PC-9 (cell line): ENCODE measurements around the gene CSGALNACT2. TPM values are rescaled to one million over a fixed set of nuclear protein-coding genes. Genes with fewer than 3 reads are reported as not detected.

Experiments used
- BruUV-seq: library from RNA; stranded (reverse); fragments of 400-500 nt; replicated peaks from 2 replicates; lab custom pipeline; 2021; lab: Mats Ljungman, UMichigan
- CTCF ChIA-PET: fragments of 300-600 bp; sonication (Branson Sonifier 250); formaldehyde crosslinking; loops from one replicate; lab custom pipeline; 2022; ENCODE audit warnings: antibody characterized with exemption; lab: Charles Lee
- POLR2A ChIA-PET: fragments of 300-600 bp; sonication (Branson Sonifier 250); formaldehyde crosslinking; loops from one replicate; lab custom pipeline; 2022; ENCODE audit warnings: antibody characterized with exemption; ENCODE audit not compliant: unreplicated experiment; lab: Charles Lee
- DNase-seq, 2 experiments: peaks; one replicate each; pipeline versions ENCODE4 v3.0.0 to v3.0.0-alpha.2; 2015 to 2022; ENCODE audit warnings: mixed read lengths in 1 of 2
- H2AFZ ChIP-seq: fragments of 200-600 bp; sonication (generic); 2 replicates; pipeline ENCODE4 v1.8.1; 2017; ENCODE audit warnings: antibody characterized with exemption
- H3F3A ChIP-seq: fragments of 200-600 bp; sonication (generic); 2 replicates; pipeline ENCODE4 v1.8.1; 2017; ENCODE audit warnings: antibody characterized with exemption, mild to moderate bottlenecking, low read depth; ENCODE audit not compliant: insufficient read depth
- H3K27ac ChIP-seq: fragments of 200-600 bp; sonication (generic); 2 replicates; pipeline ENCODE4 v1.6.1; 2016; ENCODE audit warnings: mixed run types
- H3K27me3 ChIP-seq: fragments of 200-600 bp; sonication (generic); 2 replicates; pipeline ENCODE4 v1.6.1; 2016; ENCODE audit warnings: low read depth, mixed run types; ENCODE audit not compliant: insufficient read depth
- H3K36me3 ChIP-seq: fragments of 200-600 bp; sonication (generic); 2 replicates; pipeline ENCODE4 v1.6.1; 2016; ENCODE audit warnings: low read depth, mixed run types
- H3K4me1 ChIP-seq: fragments of 200-600 bp; sonication (generic); replicated peaks from 2 replicates; pipeline ENCODE4 v1.6.1; 2016; ENCODE audit warnings: mixed run types; ENCODE audit not compliant: insufficient read depth
- H3K4me2 ChIP-seq: fragments of 200-600 bp; sonication (generic); 2 replicates; pipeline ENCODE4 v1.6.1; 2017; ENCODE audit warnings: mixed run types
- H3K4me3 ChIP-seq: fragments of 200-600 bp; sonication (generic); 2 replicates; pipeline ENCODE4 v1.6.1; 2016; ENCODE audit warnings: mixed run types
- H3K79me2 ChIP-seq: fragments of 200-600 bp; sonication (generic); 2 replicates; pipeline ENCODE4 v1.6.1; 2017; ENCODE audit warnings: low read depth, mixed run types
- H3K9me2 ChIP-seq: fragments of 200-600 bp; sonication (generic); 2 replicates; pipeline ENCODE4 v1.8.1; 2017; ENCODE audit warnings: mild to moderate bottlenecking; ENCODE audit not compliant: insufficient read depth
- H3K9me3 ChIP-seq: fragments of 200-600 bp; sonication (generic); 2 replicates; pipeline ENCODE4 v1.8.1; 2016; ENCODE audit warnings: low read depth; ENCODE audit not compliant: insufficient read depth
- H4K20me1 ChIP-seq: fragments of 200-600 bp; sonication (generic); 2 replicates; pipeline ENCODE4 v1.8.1; 2017; ENCODE audit not compliant: insufficient read depth
- CTCF ChIP-seq: fragments of 200-600 bp; sonication (generic); conservative IDR thresholded peaks from 2 replicates; pipeline ENCODE4 v1.6.1; 2017; ENCODE audit warnings: mixed run types, antibody characterized with exemption, mild to moderate bottlenecking, moderate library complexity
- EZH2 ChIP-seq: fragments of 200-600 bp; sonication (generic); IDR thresholded peaks from 2 replicates; pipeline ENCODE4 v1.8.0; 2017; ENCODE audit warnings: antibody characterized with exemption, low read depth
- intact Hi-C: fragments of 100-400 bp; cut with micrococcal nuclease; formaldehyde crosslinking; loops from one replicate; pipeline ENCODE4 v1.10.0; 2022; ENCODE audit not compliant: unreplicated experiment
- total RNA-seq: library from RNA; stranded (reverse); gene quantifications from 2 replicates; pipeline ENCODE4 v1.2.3, GENCODE V29; 2021

CSGALNACT2 gene
- total RNA-seq, 1 experiment from 2014 or later: 7.2 TPM

DNA sequence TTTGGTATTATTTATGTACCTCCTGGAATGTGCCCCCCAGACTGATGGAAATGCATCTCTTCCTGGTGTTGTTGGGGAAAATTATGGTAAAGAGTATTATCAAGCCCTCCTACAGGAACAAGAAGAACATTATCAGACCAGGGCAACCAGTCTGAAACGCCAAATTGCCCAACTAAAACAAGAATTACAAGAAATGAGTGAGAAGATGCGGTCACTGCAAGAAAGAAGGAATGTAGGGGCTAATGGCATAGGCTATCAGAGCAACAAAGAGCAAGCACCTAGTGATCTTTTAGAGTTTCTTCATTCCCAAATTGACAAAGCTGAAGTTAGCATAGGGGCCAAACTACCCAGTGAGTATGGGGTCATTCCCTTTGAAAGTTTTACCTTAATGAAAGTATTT lies 17.0 kb downstream of the CSGALNACT2 start:
- no peaks in the 10 kb centered on the region for H4K20me1 ChIP-seq
- no peak overlapping the region for H3K27ac ChIP-seq
- no peak overlapping the region for H3K4me2 ChIP-seq
- H3F3A ChIP-seq: no peaks in the 10 kb centered on the region
- H2AFZ ChIP-seq: no peak overlapping the region
- no peaks in the 10 kb centered on the region for H3K27me3 ChIP-seq
- TF ChIP-seq CTCF (no peak), EZH2 (no peak)
- H3K36me3 ChIP-seq: no peaks in the 10 kb centered on the region
- no peak for DNase-seq
- no peaks in the 10 kb centered on the region for H3K9me2 ChIP-seq
- ChIA-PET CTCF (no interaction called here), POLR2A (no interaction called here)
- H3K4me1 ChIP-seq: no peaks in the 10 kb centered on the region
- H3K4me3 ChIP-seq: no peak overlapping the region
- no TSS peak for BruUV-seq
- intact Hi-C loops: no loop called here
- peaks cover 4% of the 10 kb centered on the region; the same call in 1 of the 2 replicates for H3K9me3 ChIP-seq
- H3K79me2 ChIP-seq: 0 out of 2 replicates have a peak, but pooled peaks cover 5% of the 10 kb centered on the region

DNA sequence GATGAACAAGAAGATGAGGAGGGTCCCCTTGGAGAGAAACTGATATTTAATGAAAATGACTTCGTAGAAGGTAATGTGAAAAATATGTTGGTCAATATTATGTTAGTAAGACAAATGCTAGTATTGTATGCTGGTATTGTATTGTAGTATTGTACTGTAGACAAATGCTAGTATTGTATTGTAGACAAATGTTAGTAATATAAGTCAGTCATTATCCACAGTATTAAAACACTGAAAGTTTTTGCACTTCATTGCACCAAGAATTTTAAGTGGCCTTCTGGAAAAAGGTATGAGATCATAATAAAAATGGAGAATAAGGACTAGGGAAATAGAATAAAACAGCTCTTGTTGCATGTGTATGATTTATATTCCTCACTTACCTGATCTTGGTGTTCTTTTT lies 17.5 kb downstream of the CSGALNACT2 start:
- Histone ChIP-seq H3K4me2 (no peak overlapping the region), H3K9me2 (no peaks in the 10 kb centered on the region), H3K27me3 (no peaks in the 10 kb centered on the region), H3K79me2 (0 out of 2 replicates have a peak, but pooled peaks cover under 1% of the 10 kb centered on the region), H3K9me3 (peaks cover 4% of the 10 kb centered on the region; the same call in 1 of the 2 replicates), H3K4me1 (no peaks in the 10 kb centered on the region), H3K27ac (no peak overlapping the region), H3K36me3 (no peaks in the 10 kb centered on the region), H3F3A (no peaks in the 10 kb centered on the region), H4K20me1 (no peaks in the 10 kb centered on the region), H3K4me3 (no peak overlapping the region), H2AFZ (no peak overlapping the region)
- TF ChIP-seq EZH2 (no peak), CTCF (no peak)
- ChIA-PET CTCF (no interaction called here), POLR2A (no interaction called here)
- no peak for DNase-seq
- intact Hi-C loops: no loop called here
- BruUV-seq: no TSS peak

- Histone ChIP-seq H3F3A (no peaks in the 10 kb centered on the region), H3K4me2 (no peak overlapping the region), H3K4me1 (no peaks in the 10 kb centered on the region), H3K36me3 (no peaks in the 10 kb centered on the region), H3K9me3 (peaks cover 4% of the 10 kb centered on the region; the same call in 1 of the 2 replicates), H4K20me1 (no peaks in the 10 kb centered on the region), H3K27ac (no peak overlapping the region), H2AFZ (no peak overlapping the region), H3K27me3 (no peaks in the 10 kb centered on the region), H3K9me2 (no peaks in the 10 kb centered on the region), H3K79me2 (no peaks in the 10 kb centered on the region), H3K4me3 (no peak overlapping the region)
- BruUV-seq: no TSS peak
- intact Hi-C loops: no loop called here
- CTCF ChIA-PET: no interaction called here
- DNase-seq: no peak
- POLR2A ChIA-PET: no interaction called here
- TF ChIP-seq CTCF (no peak), EZH2 (no peak)
These were observed 18.5 kb downstream of the CSGALNACT2 start for GRCh38 chr10:43156590-43157341.
